GM19035 (cell line): Measurements from ENCODE around the gene IL15RA.
"Not testable (repeated sequence)": the region's sequence is repeated elsewhere in the genome, so short reads cannot be mapped to it uniquely, and the experiment has no call there.

Experiments used
- ATAC-seq: cut with Tn5 transposase; IDR thresholded peaks from one replicate; pipeline ENCODE4 v1.9.1; 2021; ENCODE audit not compliant: unreplicated experiment

IL15RA gene

DNA sequence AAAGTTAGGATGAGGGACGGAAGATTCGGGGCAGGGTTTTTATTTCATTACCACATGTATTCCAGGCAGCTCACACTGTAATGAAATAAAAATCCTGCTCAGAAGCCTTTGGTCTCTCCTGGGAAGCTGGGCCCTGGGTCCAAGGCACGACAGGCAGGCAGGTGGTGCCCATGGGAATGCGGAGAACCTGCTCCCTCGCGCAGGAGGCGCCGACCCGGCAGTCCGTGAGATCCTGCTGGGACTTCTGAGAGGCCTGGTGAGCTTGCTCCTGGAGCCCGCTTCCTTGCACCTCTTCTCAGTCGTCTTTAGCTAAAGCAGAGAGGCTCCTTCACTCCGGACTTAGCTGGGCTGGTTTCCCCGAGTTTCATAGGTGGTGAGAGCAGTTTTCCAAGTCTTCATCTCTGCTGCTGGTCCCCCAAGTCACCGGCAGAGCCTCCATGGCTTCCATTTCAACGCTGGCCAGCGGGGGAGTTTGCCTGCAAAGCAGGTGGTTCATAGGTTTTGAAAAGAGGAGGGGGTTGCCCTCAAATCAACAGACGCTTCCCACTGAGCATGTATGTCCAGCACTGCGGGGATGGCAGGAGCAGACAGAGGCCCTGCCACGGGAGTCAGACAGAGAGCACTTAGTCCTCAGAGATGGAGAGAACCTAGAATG is 24.5 kb downstream of the IL15RA start:
- ATAC-seq, result no peak

DNA sequence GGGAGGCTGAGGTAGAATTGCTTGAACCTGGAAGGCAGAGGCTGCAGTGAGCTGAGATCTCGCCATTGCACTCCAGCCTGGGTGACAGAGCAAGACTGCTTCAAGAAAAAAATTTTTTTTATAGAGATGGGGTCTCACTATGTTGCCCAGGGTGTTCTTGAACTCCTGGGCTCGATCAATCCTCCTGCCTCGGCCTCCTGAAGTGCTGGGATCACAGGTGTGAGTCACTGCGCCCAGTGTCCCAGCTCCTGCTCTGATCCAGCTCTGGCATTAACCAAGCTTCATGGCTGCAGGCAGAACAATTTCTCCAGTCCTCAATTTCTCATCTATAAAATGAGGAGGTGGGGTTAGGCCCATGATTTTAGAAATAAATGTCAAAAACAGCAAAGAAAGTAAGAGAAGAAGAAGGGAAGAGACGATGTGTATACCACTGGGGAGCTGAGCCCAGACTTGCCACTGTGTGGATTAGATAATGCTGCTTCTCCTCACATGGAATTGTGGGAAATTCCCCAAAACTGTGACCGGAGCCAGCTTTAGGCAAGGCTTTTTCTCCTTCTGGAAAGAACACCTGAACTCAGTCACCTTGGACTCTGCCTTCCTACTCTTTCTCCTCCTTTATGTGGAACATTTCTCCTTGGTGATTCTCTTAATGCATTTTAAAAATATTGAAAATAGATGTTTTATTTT is 25.5 kb downstream of the IL15RA start:
- no peak for ATAC-seq

DNA sequence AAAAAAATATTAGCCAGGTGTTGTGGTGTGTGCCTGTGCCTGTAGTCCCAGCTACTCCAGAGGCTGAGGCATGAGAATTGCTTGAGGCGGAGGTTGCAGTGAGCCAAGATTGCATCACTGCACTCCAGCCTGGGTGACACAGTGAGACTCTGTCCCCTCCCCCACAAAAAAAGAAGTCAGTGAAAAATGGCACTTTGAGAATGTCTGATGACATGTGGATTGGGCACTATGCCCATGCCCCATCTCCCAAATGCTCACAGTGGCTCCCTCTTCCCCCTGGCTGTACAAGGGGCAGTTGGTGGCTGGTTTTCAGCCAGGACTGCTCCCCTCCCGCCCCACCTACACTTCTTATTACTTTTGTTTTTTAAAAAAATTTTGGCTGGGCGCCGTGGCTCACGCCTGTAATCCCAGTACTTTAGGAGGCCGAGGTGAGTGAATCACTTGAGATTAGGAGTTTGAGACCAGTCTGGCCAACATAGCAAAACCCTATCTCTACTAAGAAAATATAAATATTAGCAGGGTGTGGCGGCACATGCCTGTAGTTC is 26.1 kb downstream of the IL15RA start:
- ATAC-seq, result no peak

DNA sequence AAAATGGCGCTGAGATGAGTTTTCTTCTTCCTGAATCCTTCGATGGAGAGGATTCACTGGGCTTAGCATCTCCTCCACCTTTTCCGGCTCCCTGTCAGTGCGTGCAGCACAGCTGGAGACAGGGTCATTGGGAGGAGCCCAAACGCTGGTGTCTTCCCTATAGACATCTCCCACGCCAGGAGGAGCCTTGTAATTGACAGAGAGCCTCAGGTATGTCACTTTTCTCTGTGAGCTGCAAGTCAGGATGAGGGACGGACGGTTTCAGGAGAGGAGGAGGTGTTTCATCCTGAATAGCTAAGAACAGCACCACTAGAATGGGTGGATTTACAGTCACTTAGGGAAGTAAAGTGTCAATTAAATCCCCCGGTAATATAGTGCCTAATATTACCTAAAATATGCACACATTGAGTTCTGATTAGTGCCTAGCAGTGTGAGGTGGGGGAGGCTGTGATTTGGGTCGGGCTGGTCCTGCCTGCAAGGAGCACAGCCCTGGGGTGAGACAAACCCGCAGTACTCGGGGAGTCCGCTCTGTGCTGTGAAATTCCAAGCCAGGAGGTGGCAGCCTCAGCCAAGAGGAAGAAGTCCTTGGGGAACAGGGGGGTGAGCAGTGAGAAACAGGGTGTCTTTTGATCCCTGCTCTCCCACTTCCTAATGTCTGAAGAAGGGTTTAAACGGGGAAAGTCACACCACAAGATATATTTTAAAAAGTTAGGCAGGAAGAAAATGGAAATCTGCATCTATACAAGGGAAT is 28.2 kb downstream of the IL15RA start:
- ATAC-seq, result no peak

DNA sequence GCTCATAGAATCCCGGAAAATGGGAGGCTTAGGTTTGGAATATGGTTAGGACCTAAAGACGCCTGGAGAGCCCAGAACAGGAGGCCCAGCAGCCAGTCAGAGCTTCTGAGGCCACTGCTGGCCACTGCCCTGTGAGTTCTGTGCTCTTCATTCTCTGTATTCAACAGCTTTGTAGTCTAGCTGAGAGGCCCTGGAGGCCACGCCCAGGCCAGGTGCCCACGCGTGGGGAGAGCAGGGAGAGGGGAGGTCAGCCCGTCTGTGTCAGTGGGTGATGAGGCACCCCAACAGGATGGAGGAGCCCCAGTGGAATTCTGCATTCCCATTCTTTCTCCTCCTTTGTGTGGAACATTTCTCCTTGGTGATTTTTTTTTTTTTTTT is 29.1 kb downstream of the IL15RA start:
- no peak for ATAC-seq

DNA sequence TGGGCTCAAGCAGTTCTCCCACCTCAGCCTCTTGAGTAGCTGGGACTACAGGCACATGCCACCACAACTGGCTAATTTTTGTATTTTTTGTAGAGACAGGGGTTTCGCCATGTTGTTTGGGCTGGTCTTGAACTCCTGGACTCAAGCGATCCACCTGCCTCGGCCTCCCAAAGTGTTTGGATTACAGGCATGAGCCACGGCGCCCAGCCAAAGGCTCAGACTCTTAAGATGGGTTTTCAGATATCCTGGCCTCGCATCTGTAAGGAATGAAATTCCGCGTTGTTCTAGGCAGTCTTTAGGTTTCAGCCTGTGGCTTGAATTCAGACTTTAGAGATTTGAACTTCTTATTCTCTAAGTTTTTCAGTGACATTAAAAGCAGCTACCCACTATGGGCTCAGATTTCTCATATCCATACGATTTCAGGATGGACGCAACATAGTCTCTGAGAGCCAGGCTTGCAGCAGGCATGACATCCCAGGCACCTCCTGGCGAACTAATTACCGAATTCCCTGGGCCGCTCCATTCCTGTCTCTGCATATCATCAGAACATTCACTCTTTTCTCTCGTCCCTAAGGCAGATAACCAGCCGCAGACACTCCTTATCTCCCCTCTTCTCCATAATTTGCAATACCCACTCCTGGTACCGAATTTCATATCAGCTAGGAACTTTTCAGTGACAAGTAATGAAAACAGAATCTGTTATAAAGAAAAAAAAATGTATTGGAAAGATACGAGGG is 29.7 kb downstream of the IL15RA start:
- ATAC-seq, result no peak

DNA sequence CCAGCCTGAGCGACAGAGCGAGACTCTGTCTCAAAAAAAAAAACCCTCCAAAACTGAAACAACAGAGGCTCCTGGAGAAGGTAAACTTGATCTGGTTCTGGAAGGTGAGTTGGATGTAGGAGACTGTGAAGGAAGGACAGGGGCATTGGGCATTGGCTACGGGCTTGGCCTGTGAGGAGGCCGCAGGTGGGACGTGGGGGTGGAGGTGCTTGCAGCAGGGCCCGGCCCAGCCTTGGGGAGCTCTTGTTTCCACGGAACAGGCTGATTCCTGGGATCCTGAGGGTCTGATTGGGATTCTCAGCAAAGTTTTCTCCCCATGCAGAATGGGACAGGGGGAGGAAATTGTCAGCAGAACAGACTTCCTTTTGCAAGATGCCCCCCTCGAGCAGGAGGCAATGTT is 30.6 kb downstream of the IL15RA start:
- ATAC-seq, result no peak

DNA sequence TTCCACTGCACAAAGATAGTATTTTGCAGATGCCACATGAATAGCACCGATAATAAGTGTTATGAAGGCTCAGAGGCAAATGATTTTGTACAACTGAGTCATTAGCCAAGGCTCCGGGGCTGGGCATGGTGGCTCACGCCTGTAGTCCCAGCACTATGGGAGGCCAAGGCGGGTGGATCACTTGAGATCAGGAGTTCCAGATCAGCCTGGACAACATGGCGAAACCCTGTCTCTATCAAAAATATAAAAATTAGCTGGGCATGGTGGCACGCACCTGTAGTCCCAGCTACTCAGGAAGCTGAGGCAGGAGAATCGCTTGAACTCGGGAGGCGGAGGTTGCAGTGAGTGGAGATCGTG is 30.9 kb downstream of the IL15RA start:
- ATAC-seq, result not testable (repeated sequence)

DNA sequence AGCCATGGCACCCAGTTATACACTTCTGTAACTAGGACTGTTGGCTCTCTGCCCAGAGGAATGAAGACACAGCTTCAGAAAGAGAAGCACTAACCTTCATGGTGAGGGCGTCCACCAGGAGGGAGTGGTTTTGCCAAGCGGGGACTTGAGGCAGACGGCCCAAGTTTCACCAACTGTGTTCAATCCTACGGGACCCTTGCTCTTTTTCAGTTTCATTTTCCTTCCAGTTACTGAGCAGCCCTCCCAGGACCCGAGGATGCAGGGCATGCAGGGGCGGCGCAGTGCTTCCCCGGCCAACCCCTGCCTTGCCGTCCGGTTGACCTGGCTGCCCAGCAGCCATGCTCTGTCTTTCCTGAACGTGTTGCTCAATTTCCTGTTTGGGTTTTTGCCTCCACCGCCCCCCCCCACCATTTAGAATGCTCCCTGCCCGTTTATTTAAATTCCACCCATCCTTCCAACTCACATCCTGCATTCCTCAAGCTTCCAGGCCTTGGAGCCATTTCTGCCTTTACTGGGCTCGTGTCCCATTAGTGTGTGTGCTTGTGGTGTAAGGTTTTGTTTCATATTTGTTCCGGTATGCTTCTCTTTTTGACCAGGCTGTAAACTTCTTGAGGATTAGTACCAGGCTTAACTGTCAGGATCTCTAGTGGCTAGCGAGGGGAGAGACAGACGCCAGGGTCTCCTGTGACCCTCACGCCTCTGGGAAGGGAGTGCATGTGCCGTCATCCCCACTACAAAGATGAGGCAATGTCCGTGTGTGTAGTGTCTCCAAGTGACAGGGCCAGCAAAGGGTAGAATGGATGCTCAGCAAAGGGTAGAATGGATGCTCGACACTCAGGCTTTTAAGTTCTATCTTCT is 31.6 kb downstream of the IL15RA start:
- no peak for ATAC-seq

DNA sequence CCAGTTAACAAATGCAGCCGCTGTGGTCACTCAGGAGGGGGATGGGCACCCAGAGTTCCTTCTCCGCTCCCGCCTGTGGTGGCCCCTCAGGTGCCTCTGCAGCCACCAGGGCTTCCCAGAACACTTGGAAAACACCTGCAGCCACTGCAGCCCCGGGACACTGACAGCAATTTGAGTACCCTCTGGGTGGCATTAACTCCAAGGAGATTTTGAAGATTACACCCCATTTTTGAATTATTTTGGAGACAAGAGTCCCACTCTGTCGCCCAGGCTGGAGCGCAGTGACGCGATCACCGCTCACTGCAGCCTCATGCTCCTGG is 32.2 kb downstream of the IL15RA start:
- ATAC-seq, result no peak

DNA sequence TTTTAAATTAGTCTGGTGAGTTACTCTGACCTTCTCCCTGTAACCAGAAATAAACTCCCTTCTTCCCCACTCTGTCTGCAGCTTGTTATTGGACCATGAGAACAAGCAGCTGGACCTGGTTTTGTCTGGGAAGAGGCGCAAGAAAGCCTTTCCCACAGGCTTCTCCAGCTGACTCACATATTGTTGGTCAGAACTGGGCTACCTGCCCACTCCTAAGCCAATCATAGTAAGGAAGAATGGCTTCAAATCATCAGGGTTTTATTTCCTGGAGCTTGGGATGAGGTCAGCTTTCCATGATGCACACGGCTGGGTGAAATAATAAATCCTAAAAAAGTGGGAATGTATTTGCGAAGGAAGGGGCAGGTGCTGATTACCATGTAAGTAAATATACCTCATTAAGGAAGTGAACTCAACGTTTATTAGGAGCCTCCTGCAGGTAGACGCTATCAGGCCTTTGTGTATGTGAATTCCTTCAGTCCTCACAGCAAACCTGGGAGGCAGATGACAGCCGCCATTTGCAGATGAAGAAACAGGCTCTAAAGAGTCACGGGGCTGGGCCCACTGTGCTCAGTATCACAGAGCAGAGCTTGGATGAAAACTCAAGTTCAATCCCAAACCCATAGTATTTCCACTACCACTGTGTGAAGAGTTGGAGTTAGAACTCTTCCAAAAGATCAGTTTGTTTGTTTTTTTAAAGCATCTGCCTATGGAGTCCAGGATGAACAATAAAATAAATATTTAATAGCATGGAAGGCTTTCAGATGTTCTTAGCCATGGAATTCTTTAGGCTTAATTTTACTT is 32.8 kb downstream of the IL15RA start:
- no peak for ATAC-seq

DNA sequence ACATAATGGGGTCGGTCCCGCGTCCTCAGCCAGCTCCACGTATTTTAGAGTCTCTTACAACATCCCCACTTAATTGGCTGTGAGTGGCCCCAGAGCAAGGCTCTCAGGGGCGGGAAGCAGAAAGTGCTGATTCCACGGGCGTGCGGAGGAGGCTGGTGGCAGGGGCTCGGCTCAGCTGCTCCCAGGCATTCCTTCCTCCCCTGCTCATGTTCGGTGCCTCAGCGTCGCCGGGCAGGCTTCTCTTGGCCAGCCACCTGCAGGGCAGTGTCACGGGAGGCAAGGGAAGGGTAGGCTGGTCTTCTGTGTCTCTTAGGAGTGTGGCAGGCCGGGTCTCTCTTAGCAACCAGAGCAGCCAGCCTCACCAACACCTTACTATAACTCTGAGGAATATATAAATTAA is 33.8 kb downstream of the IL15RA start:
- ATAC-seq, result no peak

DNA sequence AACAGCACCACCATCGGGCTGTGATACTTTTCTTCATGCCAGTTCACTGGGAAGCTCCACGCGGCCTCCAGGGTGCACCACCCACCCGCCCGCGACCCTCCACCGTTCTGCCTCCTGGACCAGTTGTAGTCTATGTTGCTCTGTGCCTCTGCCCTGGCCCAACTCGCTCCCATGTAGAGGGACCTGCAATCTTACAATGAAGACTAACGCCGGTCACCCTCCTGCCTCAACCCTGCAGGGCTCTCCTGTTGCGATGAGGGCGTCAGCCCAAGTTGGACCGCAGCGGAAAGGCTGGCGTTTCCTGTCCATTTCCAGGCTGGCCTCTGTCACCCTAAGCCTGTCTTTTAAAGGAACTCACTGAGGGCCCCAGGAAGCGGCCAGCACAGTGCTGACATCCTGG is 34.9 kb downstream of the IL15RA start:
- no peak for ATAC-seq

DNA sequence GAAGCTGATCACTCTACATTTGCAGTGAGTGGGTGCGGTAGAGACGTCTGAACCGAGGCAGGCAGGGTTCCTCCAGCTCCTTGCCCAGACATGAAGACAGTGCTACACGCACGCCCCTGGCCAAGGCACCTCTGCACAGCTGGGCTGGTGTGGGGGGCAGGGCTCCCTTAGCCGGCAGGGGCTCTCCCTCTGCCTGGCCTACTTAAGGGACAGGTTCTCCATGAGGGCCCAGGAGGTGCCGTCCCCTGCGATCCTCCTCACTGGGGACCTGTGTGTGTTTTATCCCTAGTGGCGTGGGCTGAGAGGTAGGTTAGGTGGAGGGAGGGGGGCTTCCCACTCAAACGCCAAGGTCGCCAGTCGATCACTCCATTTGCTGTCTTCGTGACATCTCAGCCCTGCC is 35.3 kb downstream of the IL15RA start:
- ATAC-seq, result no peak

DNA sequence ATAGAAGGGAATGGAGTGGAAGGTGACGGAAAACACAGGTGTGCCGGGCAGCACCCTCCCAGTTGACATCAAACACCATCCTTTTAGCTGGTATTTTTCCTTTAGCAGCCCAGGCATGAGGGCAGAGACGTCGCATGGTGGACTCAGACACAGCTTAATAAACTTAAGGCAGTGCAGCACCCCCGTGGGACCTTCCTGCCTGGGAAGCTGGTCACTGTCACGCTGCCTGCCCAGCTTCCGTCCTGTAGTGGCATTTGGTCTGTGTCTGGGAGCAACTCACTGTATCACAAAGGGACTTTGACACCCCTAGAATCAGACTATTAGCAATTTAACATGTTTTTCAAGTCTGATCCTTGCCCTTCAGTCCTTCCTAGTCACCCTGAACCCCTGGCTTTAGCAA is 35.8 kb downstream of the IL15RA start:
- ATAC-seq, result no peak

DNA sequence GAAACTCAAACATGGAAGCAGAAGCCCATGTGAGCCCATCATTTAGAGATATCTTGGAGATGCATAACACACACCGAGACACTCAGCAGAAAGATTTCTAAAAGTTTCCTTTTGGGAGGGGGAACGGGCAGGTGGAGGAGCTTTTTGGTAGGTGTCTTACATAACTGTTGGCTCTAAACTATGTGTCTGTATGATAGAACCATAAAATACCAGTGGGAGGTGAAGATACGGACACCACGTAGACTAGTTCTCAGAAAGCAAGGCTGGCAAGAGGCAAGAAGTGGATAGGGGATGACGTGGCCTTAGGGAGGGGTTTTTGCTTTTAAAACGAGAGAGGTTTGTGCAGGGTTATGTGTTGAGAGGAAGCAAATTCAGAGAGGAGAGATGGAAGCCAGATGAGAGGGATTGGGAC is 36.5 kb downstream of the IL15RA start:
- no peak for ATAC-seq

DNA sequence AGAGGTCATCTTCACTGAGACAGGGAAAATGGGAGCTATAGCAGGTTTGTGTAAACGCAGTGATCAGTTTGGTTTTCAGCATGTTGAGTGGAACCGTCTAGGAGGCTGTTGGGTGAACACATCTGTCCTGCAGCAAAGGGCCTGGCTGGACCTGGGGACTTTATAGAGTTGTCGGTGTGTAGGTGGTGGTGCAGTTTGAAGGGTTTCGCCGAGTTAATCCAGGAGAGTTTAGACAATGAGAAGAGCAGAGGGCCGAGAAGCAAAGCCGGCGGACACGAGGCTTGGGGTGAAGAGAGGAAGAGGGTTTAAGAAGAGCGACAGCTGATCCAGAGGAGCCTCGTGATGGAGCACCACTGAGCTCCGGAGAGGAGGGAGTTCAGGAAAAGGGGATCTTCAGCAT is 39.1 kb downstream of the IL15RA start:
- no peak for ATAC-seq

DNA sequence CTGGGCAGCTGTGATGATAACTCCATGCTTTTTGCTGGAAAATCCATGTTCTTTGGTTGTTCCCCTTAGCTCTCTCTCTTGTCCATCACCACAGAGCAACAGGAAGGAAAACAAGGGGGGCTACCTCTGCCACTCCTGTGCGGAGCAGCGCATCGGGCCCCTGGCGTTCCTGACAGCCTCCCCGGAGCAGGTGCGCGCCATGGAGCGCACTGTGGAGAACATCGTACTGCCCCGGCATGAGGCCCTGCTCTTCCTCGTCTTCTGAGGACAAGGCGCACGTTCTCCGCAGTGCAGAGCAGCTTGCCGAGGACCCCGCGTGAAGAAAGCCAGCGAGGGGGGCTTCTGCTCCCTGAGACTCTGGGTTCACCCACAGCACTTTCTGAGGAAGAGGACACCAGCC is 40.3 kb downstream of the IL15RA start:
- no peak for ATAC-seq

DNA sequence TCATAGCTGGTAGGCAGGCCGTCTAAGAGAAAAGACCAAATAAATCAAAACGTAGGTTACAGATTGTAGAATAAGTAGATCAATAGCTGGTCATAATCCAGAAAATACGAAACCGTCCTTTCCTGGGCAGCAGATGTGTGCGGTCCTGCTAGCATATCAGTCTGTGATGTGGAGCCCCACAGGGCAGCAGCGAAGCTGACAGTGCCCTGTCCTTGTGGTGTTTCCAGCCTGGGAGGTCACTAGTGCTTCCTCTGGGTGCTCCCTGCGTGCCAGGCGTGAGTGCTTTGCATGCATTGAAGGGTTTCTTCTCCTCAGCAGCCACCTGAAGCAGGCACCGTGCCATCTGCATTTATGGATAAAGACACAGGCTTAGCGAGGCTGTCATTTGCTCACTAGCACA is 41.7 kb downstream of the IL15RA start:
- no peak for ATAC-seq
